GM23338 (cell line): ENCODE results near the gene DNAH17. TPM values are rescaled to one million over a fixed set of nuclear protein-coding genes. Genes with fewer than 3 reads are reported as not detected.

Source experiments
- ATAC-seq: fragments of 200-7000 bp; cut with Tn5 transposase; 3 replicates; pipeline ENCODE4 v1.9.1; 2020
- DNase-seq: peaks from one replicate; pipeline ENCODE4 v3.0.0-alpha.2; 2015; ENCODE audit warnings: low spot score
- H2AFZ ChIP-seq: fragments of 200-600 bp; sonication (generic); 2 replicates; pipeline ENCODE4 v1.8.0; 2016; ENCODE audit warnings: antibody characterized with exemption, mild to moderate bottlenecking, moderate library complexity
- H3F3A ChIP-seq: fragments of 200-600 bp; sonication (generic); replicated peaks from 2 replicates; pipeline ENCODE4 v1.8.0; 2017; ENCODE audit warnings: antibody characterized with exemption, mixed run types, low read depth
- H3K27ac ChIP-seq: fragments of 200-600 bp; sonication (generic); 2 replicates; pipeline ENCODE4 v1.6.1; 2016; ENCODE audit warnings: low read depth
- H3K27me3 ChIP-seq: fragments of 200-600 bp; sonication (generic); 2 replicates; pipeline ENCODE4 v1.8.0; 2016; ENCODE audit warnings: mild to moderate bottlenecking, mixed run types, moderate library complexity; ENCODE audit not compliant: insufficient read depth
- H3K36me3 ChIP-seq: fragments of 200-600 bp; sonication (generic); 2 replicates; pipeline ENCODE4 v1.8.0; 2016; ENCODE audit warnings: mild to moderate bottlenecking; ENCODE audit not compliant: insufficient read depth
- H3K4me1 ChIP-seq: fragments of 200-600 bp; sonication (generic); 2 replicates; pipeline ENCODE4 v1.8.0; 2016; ENCODE audit warnings: mild to moderate bottlenecking, moderate library complexity; ENCODE audit not compliant: insufficient read depth
- H3K4me2 ChIP-seq: fragments of 200-600 bp; sonication (generic); 2 replicates; pipeline ENCODE4 v1.7.1; 2017; ENCODE audit warnings: mixed run types
- H3K4me3 ChIP-seq: fragments of 200-600 bp; sonication (generic); 2 replicates; pipeline ENCODE4 v1.6.1; 2016; ENCODE audit warnings: mixed run types
- H3K79me2 ChIP-seq: fragments of 200-600 bp; sonication (generic); replicated peaks from 2 replicates; pipeline ENCODE4 v1.8.0; 2017; ENCODE audit warnings: mild to moderate bottlenecking; ENCODE audit not compliant: insufficient read depth
- H3K9me2 ChIP-seq: fragments of 200-600 bp; sonication (generic); 2 replicates; pipeline ENCODE4 v1.8.0; 2017; ENCODE audit not compliant: insufficient read depth
- H4K20me1 ChIP-seq: fragments of 200-600 bp; sonication (generic); replicated peaks from 2 replicates; pipeline ENCODE4 v1.8.0; 2017; ENCODE audit warnings: mild to moderate bottlenecking; ENCODE audit not compliant: insufficient read depth
- H3K27ac Mint-ChIP-seq: 2 replicates; pipeline ENCODE4 v1.8.0; 2020; ENCODE audit warnings: inconsistent platforms, mild to moderate bottlenecking, moderate library complexity, mixed read lengths
- H3K27me3 Mint-ChIP-seq: 3 replicates; pipeline ENCODE4 v1.8.0; 2022; ENCODE audit warnings: low read depth, mild to moderate bottlenecking, moderate library complexity, mixed read lengths, inconsistent platforms; ENCODE audit not compliant: insufficient read depth, poor library complexity
- H3K36me3 Mint-ChIP-seq: 3 replicates; pipeline ENCODE4 v1.8.0; 2021; ENCODE audit warnings: low read depth, mild to moderate bottlenecking, inconsistent platforms, moderate library complexity, mixed read lengths
- H3K4me1 Mint-ChIP-seq: 3 replicates; pipeline ENCODE4 v1.8.0; 2020; ENCODE audit warnings: mild to moderate bottlenecking, inconsistent platforms, mixed read lengths
- H3K4me3 Mint-ChIP-seq: 3 replicates; pipeline ENCODE4 v1.8.0; 2021; ENCODE audit warnings: moderate library complexity, mild to moderate bottlenecking, inconsistent platforms, mixed read lengths
- H3K9me3 Mint-ChIP-seq: 3 replicates; pipeline ENCODE4 v1.8.0; 2020; ENCODE audit warnings: moderate library complexity, mild to moderate bottlenecking, inconsistent platforms, mixed read lengths
- CREB1 ChIP-seq: fragments of 250-450 bp; sonication (Bioruptor Pico); IDR thresholded peaks from 2 replicates; pipeline ENCODE4 v1.5.0; 2020; ENCODE audit warnings: low read depth, mild to moderate bottlenecking, moderate library complexity
- CTCF ChIP-seq, 2 experiments: fragments of 200-600 bp in 1 of 2; sonication (generic) in 1 of 2; conservative IDR thresholded peaks; 2 replicates each; pipeline versions ENCODE4 v1.5.1 to v1.6.1; 2016 to 2017; ENCODE audit warnings: antibody characterized with exemption in 2 of 2, low read depth in 2 of 2, mild to moderate bottlenecking in 2 of 2, moderate library complexity in 1 of 2
- ETS1 ChIP-seq: IDR thresholded peaks from 2 replicates; pipeline ENCODE4 v1.6.1; 2016; ENCODE audit warnings: antibody characterized with exemption
- EZH2 ChIP-seq: fragments of 200-600 bp; sonication (generic); IDR thresholded peaks from one replicate; pipeline ENCODE4 v1.8.0; 2017; ENCODE audit warnings: antibody characterized with exemption, mild to moderate bottlenecking, low read depth; ENCODE audit not compliant: unreplicated experiment
- EZH2phosphoT487 ChIP-seq: fragments of 200-600 bp; sonication (generic); IDR thresholded peaks from one replicate; pipeline ENCODE4 v1.8.1; 2018; ENCODE audit warnings: antibody characterized with exemption; ENCODE audit not compliant: unreplicated experiment
- JUNB ChIP-seq: IDR thresholded peaks from one replicate; pipeline ENCODE4 v1.6.1; 2016; ENCODE audit warnings: antibody characterized with exemption; ENCODE audit not compliant: unreplicated experiment
- NANOG ChIP-seq: IDR thresholded peaks from 2 replicates; pipeline ENCODE4 v1.6.1; 2016; ENCODE audit warnings: antibody characterized with exemption, borderline replicate concordance
- POLR2AphosphoS5 ChIP-seq: IDR thresholded peaks from 2 replicates; pipeline ENCODE4 v1.6.1; 2016; ENCODE audit warnings: antibody characterized with exemption, low read depth
- REST ChIP-seq: IDR thresholded peaks from one replicate; pipeline ENCODE4 v1.6.1; 2018; ENCODE audit warnings: antibody characterized with exemption; ENCODE audit not compliant: unreplicated experiment
- STAT1 ChIP-seq: IDR thresholded peaks from one replicate; pipeline ENCODE4 v1.6.1; 2016; ENCODE audit warnings: antibody characterized with exemption; ENCODE audit not compliant: unreplicated experiment
- ZNF114 ChIP-seq: fragments of 250-450 bp; sonication (Bioruptor Pico); IDR thresholded peaks from 2 replicates; pipeline ENCODE4 v1.5.0; 2020; ENCODE audit warnings: mild to moderate bottlenecking, moderate library complexity
- ZNF331 ChIP-seq: fragments of 250-450 bp; sonication (Bioruptor Pico); IDR thresholded peaks from 2 replicates; pipeline ENCODE4 v1.5.0; 2020; ENCODE audit warnings: low read depth, mild to moderate bottlenecking, moderate library complexity
- ZNF462 ChIP-seq: fragments of 250-450 bp; sonication (Bioruptor Pico); IDR thresholded peaks from 2 replicates; pipeline ENCODE4 v1.5.0; 2020; ENCODE audit warnings: mild to moderate bottlenecking, moderate library complexity
- polyA plus RNA-seq: library from polyadenylated mRNA; unstranded; fragments of >200 nt; fragmentation: Nextera tagmentation; extraction: Ambion mirVana; gene quantifications from 2 replicates; pipeline ENCODE4 v1.2.1, GENCODE V29; 2016
- total RNA-seq: library from RNA; depleted of rRNA; stranded (reverse); fragments of >200 nt; shearing (Covaris generic); gene quantifications from 2 replicates; pipeline ENCODE4 v1.2.3, GENCODE V29; 2014

The DNAH17 gene
- total and polyA plus RNA-seq, 2 experiments from 2014 or later = 0.59 to 2.0 TPM

GRCh38 chr17:78609191-78609641 lies 32.0 kb upstream of the DNAH17 start:
- Mint-ChIP-seq H3K36me3 (no peaks in the 10 kb centered on the region), H3K4me1 (peaks cover 15% of the 10 kb centered on the region), H3K4me3 (no peak overlapping the region), H3K27ac (no peak overlapping the region), H3K27me3 (peaks cover 16% of the 10 kb centered on the region), H3K9me3 (no peaks in the 10 kb centered on the region)
- Histone ChIP-seq H3K4me3 (no peak overlapping the region), H3F3A (no peaks in the 10 kb centered on the region), H4K20me1 (no peaks in the 10 kb centered on the region), H3K27me3 (no peaks in the 10 kb centered on the region), H2AFZ (no peak overlapping the region), H3K9me2 (no peaks in the 10 kb centered on the region), H3K27ac (no peak overlapping the region), H3K4me1 (no peaks in the 10 kb centered on the region), H3K36me3 (no peaks in the 10 kb centered on the region), H3K79me2 (no peaks in the 10 kb centered on the region), H3K4me2 (no peak overlapping the region)
- DNase-seq (no peak), ATAC-seq (no peak)
- TF ChIP-seq POLR2AphosphoS5 (no peak), CTCF (conservative IDR thresholded peaks at IDR 0.05; ENCODE audit: low read depth in 2 of 2) (no peak), EZH2 (no peak), CREB1 (CRISPR knock-in tag) (no peak), REST (no peak), JUNB (no peak), ZNF114 (CRISPR knock-in tag) (no peak), EZH2phosphoT487 (no peak), NANOG (no peak), ETS1 (no peak), ZNF331 (CRISPR knock-in tag) (no peak), ZNF462 (CRISPR knock-in tag) (no peak), STAT1 (no peak)
